ENCODE results near the gene AUTS2. TPM values are rescaled to one million over a fixed set of nuclear protein-coding genes. Genes with fewer than 3 reads are reported as not detected.

The AUTS2 gene
- total RNA-seq, 2 experiments from 2014 or later: 4.0 to 4.7 TPM

DNA sequence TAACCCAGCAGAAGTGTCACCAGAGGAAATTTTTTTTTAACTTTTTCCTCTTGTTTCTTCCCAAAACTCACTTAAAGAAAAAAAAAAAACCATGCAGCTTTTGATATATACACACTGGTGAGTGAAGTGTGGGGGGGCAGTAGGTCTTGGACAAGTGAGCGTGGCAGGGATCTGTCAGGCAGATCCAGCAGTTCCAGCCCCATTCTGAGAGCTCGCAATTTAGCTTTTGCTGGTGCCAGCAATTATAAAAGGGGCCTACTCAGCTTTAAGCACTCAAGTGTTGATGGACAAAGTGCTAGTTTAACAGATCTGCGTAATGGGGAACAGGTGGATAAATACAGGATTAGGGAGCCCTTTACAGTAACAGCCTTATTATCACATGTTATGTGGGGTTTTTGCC is 914.5 kb downstream of the AUTS2 start:
- Mint-ChIP-seq H3K27me3 (no peaks in the 10 kb centered on the region), H3K4me3 (no peak overlapping the region), H3K9me3 (peaks cover 2% of the 10 kb centered on the region), H3K36me3 (no peaks in the 10 kb centered on the region), H3K27ac (no peak overlapping the region), H3K4me1 (ENCODE audit: low read depth) (no peaks in the 10 kb centered on the region)
- DNase-seq: no peak
- ChIA-PET CTCF (no interaction called here), POLR2A (no interaction called here)
- intact Hi-C loops (cut with micrococcal nuclease): no loop called here

DNA sequence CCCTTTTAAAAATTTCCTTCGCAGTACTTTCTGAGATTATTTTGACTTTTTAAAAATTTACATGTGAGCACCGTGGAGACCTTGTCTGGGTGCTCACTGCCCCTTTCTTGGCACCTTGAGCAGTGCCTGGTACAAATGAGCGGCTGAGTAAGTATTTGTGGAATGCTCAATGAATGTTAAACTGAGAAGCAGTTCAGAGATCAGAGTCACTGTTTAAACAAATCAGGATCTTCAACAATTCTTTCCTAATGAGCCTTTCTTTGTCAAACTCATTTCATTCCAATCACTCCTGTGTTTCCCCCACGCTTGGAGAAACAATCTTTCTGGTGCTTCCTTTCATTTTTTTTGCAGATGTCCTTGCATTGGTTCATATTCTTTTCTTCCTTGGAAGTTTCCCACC is 922.3 kb downstream of the AUTS2 start:
- CTCF ChIA-PET: no interaction called here

DNA sequence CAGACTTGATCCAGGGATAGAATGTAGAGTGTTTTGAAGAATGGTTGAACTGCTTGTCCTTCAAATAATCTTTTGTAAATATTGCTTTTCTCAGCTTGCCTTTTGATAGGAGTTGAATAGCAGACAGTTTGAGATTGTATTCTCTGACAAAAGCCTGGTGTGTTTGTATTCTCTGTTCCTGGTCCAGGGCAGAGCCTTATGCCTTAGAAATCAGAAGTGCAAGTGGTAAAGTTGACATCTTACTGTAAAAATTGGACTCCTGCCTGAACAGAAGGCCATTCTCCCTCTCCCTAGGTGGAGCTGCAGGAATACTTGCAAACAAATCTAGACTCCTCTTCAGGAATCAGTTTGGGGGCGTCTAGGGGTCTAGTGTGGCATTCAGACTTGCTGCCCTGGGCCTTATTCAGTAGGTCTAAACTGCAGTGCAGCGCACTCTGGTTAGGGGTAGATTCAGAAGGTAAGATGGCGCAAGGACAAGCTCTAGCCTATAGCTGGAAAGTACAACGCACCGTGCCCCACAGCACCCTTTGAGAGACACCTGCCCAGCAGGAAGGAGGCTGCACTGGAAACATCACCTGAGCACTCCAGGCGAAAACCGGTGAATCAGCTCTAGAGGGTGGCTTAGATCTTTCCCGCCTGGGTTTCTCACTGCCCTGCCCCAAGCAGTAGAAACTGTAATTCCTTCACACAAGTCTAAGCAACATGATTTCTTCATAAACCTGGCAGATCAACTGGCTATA is 925.1 kb downstream of the AUTS2 start:
- no peaks in the 10 kb centered on the region for H3K36me3 Mint-ChIP-seq
- no peaks in the 10 kb centered on the region for H3K4me1 Mint-ChIP-seq (ENCODE audit: low read depth)
- ChIA-PET CTCF (no interaction called here), POLR2A (no interaction called here)
- DNase-seq: no peak
- H3K27ac Mint-ChIP-seq: no peak overlapping the region
- H3K4me3 Mint-ChIP-seq: no peak overlapping the region
- no peaks in the 10 kb centered on the region for H3K27me3 Mint-ChIP-seq
- peaks cover 3% of the 10 kb centered on the region for H3K9me3 Mint-ChIP-seq
- intact Hi-C loops (cut with micrococcal nuclease): no loop called here

More for the DNA sequence above, 922.3 kb downstream of the AUTS2 start:
- intact Hi-C loops (cut with micrococcal nuclease): no loop called here
- Mint-ChIP-seq H3K36me3 (no peaks in the 10 kb centered on the region), H3K9me3 (no peaks in the 10 kb centered on the region), H3K27me3 (no peaks in the 10 kb centered on the region), H3K27ac (no peak overlapping the region), H3K4me3 (no peak overlapping the region), H3K4me1 (ENCODE audit: low read depth) (no peaks in the 10 kb centered on the region)
- no peak for DNase-seq
- POLR2A ChIA-PET: no interaction called here

DNA sequence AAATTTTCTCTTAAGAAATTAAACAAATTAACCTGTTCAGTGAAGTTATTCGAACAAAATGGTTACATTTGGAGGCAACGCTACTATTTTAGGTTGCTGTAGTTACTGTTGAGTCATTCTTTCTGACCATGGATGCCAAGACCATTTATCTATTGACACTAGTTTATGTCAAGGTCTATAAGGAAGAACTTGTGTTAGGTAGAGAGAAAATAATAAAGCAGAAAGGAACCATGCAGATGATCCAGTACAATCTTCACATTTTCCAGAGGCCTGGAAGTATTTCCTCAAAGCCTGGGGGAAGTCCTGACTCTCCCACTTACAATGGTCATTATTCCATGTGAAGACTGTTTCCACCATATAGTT is 925.7 kb downstream of the AUTS2 start:
- intact Hi-C loops (cut with micrococcal nuclease): no loop called here
- Mint-ChIP-seq H3K4me3 (no peak overlapping the region), H3K27me3 (no peaks in the 10 kb centered on the region), H3K4me1 (ENCODE audit: low read depth) (no peaks in the 10 kb centered on the region), H3K9me3 (peaks cover 3% of the 10 kb centered on the region), H3K36me3 (no peaks in the 10 kb centered on the region), H3K27ac (no peak overlapping the region)
- POLR2A ChIA-PET: no interaction called here
- CTCF ChIA-PET: no interaction called here
- no peak for DNase-seq

DNA sequence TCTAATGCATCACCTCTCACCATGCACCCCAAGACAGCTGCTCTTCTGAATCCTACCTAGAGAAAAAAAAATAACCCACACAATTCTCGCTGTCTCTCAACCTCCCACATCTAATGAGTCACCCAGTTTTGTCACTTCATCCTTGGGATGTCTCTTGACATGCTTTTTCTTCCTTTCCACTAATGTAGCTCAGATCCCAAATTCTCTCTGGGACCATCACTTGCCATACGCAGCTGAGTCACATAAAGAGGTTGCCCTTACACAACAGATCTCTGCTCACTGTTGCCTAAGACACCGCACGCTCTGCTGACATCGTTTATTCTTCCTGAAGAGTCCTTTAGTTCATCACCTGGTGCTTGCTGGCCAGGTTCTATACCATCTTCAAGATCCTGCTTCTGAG is 927.7 kb downstream of the AUTS2 start:
- ChIA-PET POLR2A (interaction anchor here (0.5 kb wide), 1 partner anchor 1326 kb away, joined by 3 read pairs; no protein-coding TSS in a partner anchor), CTCF (interaction anchor here (0.7 kb wide), 1 partner anchor 142 kb away, joined by 4 read pairs; no protein-coding TSS in a partner anchor)
- Mint-ChIP-seq H3K9me3 (peaks cover 3% of the 10 kb centered on the region), H3K36me3 (no peaks in the 10 kb centered on the region), H3K27me3 (no peaks in the 10 kb centered on the region), H3K27ac (no peak overlapping the region), H3K4me1 (ENCODE audit: low read depth) (no peaks in the 10 kb centered on the region), H3K4me3 (no peak overlapping the region)
- DNase-seq: no peak
- intact Hi-C loops (cut with micrococcal nuclease): no loop called here

DNA sequence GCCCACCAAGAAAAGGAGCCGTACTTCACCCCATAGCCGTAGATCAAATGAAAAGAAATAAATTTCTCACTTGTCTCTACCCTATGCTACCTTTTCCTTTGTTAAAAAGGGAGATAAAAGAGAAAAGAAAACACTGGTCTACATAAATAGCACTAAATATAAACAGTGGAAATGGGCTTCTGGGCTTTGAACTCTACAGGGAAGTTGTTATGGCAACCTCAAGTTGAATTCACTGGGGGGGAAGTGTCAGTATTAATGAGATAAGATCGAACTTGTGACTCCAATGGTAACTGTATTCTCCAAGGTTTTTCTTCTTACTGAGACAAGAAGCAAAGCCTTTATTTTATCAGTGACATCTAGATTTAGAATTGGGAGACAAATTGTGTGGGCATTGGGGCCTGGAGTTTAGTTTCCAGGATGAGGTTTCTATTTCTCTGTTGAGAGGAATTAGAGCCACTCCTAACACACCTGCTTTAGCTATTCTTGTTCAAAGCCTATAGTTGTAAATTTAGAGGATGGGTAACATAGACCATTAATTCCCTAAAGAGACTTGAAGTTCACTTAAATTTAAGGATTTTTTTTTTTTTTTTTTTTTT is 929.3 kb downstream of the AUTS2 start:
- no peak overlapping the region for H3K4me3 Mint-ChIP-seq
- POLR2A ChIA-PET: no interaction called here
- intact Hi-C loops (cut with micrococcal nuclease): no loop called here

DNA sequence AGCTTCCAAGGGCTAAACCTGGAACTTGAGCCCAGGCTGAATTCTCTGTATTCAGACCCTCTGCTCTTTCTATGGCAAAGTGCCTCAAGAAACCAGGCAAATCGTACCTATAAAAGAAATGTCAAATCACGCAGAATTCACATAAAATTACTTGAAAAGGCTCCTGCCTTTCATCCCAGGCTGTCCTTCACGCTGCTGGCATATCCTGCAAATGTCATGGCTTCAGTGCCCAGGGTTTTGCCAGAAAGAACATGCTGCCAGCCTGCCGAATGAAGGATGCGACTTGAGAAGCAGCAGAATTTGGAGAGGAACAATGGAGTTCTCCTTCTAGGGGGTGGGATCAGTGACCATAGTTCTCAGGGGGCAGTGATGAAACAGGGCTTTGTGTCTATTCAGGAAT is 931.2 kb downstream of the AUTS2 start:
- H3K4me1 Mint-ChIP-seq (ENCODE audit: low read depth): no peaks in the 10 kb centered on the region
- intact Hi-C loops (cut with micrococcal nuclease): no loop called here
- no peaks in the 10 kb centered on the region for H3K27me3 Mint-ChIP-seq
- no peak for DNase-seq
- CTCF ChIA-PET: no interaction called here
- POLR2A ChIA-PET: no interaction called here
- H3K4me3 Mint-ChIP-seq: no peak overlapping the region
- H3K9me3 Mint-ChIP-seq: peaks cover 3% of the 10 kb centered on the region
- H3K36me3 Mint-ChIP-seq: no peaks in the 10 kb centered on the region
- H3K27ac Mint-ChIP-seq: no peak overlapping the region

More for the DNA sequence above, 929.3 kb downstream of the AUTS2 start:
- no peaks in the 10 kb centered on the region for H3K27me3 Mint-ChIP-seq
- H3K36me3 Mint-ChIP-seq: no peaks in the 10 kb centered on the region
- CTCF ChIA-PET: no interaction called here
- no peak for DNase-seq
- H3K9me3 Mint-ChIP-seq: peaks cover 3% of the 10 kb centered on the region
- no peaks in the 10 kb centered on the region for H3K4me1 Mint-ChIP-seq (ENCODE audit: low read depth)
- no peak overlapping the region for H3K27ac Mint-ChIP-seq

DNA sequence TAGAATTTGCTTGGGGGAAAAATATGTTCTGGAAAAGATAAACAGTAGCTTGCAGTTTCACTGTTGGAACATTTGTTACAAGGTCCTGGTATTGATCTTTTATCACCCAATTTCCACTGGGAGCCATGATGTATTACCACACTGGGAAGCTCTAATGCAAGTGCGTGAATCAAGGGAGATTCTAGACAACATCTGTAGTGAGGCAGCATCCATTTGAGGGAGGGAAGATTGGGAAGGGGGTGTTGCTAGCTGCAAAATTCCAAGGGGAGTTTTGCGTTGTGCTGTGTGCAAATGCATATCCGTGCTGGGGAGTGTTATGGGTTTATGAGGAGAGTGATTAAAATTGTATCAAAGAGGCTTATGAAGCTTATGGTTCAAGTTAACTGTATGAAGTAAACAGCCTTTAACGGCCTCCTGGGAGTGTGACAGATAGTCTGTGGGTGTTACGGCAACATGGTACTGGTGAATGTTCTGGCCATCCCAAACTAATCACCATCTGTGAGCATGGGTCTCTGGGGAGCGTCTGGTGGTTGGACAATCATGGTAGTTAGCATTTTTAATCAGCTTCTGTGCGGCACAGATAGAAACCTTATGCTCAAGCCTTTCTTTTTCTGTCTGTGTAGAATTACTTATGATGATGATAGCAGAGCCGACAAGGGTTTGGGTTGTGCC is 931.8 kb downstream of the AUTS2 start:
- no peak for DNase-seq
- intact Hi-C loops (cut with micrococcal nuclease): no loop called here
- ChIA-PET POLR2A (no interaction called here), CTCF (no interaction called here)
- H3K4me1 Mint-ChIP-seq (ENCODE audit: low read depth): no peaks in the 10 kb centered on the region
- H3K27ac Mint-ChIP-seq: no peak overlapping the region
- peaks cover 3% of the 10 kb centered on the region for H3K9me3 Mint-ChIP-seq
- no peaks in the 10 kb centered on the region for H3K27me3 Mint-ChIP-seq
- H3K4me3 Mint-ChIP-seq: no peak overlapping the region
- H3K36me3 Mint-ChIP-seq: no peaks in the 10 kb centered on the region

DNA sequence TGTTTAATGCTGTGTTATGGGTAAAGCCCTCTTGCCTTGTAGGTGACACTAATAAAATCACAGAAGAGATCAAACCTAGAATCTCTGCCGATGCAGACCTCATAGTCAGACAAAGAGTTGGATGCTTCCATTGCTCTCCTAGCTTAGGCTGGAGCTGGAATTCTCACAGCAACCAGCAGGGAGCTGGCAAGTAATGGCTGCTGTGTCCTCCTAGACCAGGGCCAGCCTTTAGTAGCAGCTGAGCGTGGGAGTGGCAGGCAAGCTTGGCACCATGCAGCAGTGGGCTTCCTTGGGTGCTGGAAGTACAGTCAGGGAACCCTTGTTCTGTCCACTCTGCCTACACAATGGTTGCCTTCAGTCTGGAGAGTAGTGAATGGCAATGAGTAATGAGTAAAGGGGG is 935.3 kb downstream of the AUTS2 start:
- intact Hi-C loops (cut with micrococcal nuclease): no loop called here
- no peak overlapping the region for H3K4me3 Mint-ChIP-seq
- H3K27ac Mint-ChIP-seq: no peak overlapping the region
- H3K9me3 Mint-ChIP-seq: peaks cover 3% of the 10 kb centered on the region
- POLR2A ChIA-PET: no interaction called here
- CTCF ChIA-PET: interaction anchor here (1.3 kb wide), 1 partner anchor 12 kb away, joined by 3 read pairs; no protein-coding TSS in a partner anchor
- H3K27me3 Mint-ChIP-seq: no peaks in the 10 kb centered on the region
- no peaks in the 10 kb centered on the region for H3K36me3 Mint-ChIP-seq
- DNase-seq: no peak
- H3K4me1 Mint-ChIP-seq (ENCODE audit: low read depth): no peaks in the 10 kb centered on the region

DNA sequence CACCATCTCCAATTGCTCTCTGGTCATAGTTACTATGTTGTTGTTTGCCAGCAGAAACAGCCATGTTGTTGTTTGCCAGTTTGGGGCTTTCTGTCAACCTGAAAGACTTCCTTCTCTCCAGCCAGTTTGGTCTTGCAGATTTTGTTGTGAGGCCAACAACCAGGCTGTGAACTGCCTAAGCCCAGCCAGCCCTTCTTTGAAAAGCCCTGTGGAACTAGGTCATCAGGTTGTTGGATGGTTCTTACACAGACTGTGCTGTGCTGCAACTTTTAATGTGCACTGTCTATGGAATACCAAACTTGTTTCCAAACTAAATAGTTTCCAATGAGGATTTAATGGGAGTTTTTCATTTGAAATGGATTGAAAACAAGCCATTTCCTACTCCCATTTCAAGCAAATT is 940.9 kb downstream of the AUTS2 start:
- intact Hi-C loops (cut with micrococcal nuclease): no loop called here
- POLR2A ChIA-PET: no interaction called here

DNA sequence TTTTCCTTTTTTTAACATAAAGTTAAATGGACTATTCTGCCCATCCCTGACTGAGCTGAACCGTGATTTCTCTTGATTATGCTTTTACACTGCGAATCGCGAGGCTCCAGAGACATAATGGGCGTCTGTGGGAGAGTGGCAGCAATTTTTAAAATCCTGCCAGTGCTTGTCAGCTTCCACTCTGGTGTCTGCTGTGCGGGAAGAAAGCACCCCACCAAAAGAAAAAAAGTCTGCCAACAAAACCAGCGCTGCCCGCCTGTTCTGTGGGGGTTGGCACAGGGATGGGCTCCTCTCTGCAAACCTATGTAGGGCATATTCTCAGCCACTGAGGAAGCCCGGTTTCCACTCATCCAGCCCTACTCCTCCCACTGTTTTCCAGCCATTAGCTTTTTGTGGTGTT is 941.3 kb downstream of the AUTS2 start:
- H3K4me1 Mint-ChIP-seq (ENCODE audit: low read depth): no peaks in the 10 kb centered on the region
- intact Hi-C loops (cut with micrococcal nuclease): no loop called here
- ChIA-PET POLR2A (no interaction called here), CTCF (no interaction called here)
- H3K4me3 Mint-ChIP-seq: no peak overlapping the region
- no peaks in the 10 kb centered on the region for H3K27me3 Mint-ChIP-seq
- DNase-seq: no peak
- no peaks in the 10 kb centered on the region for H3K36me3 Mint-ChIP-seq
- no peak overlapping the region for H3K27ac Mint-ChIP-seq
- peaks cover 3% of the 10 kb centered on the region for H3K9me3 Mint-ChIP-seq

More for the DNA sequence above, 940.9 kb downstream of the AUTS2 start:
- DNase-seq: no peak
- Mint-ChIP-seq H3K27me3 (no peaks in the 10 kb centered on the region), H3K4me1 (ENCODE audit: low read depth) (no peaks in the 10 kb centered on the region), H3K27ac (no peak overlapping the region), H3K9me3 (peaks cover 3% of the 10 kb centered on the region), H3K4me3 (no peak overlapping the region), H3K36me3 (no peaks in the 10 kb centered on the region)
- CTCF ChIA-PET: no interaction called here

DNA sequence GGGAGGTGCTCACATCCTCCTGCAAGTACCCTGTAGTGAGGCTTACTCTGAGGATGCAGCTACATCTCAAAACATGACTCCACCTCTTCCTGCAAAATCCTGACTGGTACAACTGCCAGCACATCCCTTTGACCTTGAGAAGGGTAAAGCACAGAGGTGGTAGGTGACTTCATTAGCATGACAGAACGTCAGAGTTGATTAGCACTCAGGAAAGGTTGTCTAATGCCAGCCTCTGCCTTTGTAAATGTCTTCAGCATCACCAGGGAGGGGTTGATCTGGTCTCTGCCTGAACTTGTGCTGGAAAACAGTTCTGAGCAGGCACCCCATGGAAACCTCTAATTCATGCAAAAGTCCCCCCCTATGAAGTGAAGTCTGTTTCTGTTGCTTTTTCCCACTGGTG is 942.4 kb downstream of the AUTS2 start:
- no peaks in the 10 kb centered on the region for H3K27me3 Mint-ChIP-seq
- ChIA-PET CTCF (no interaction called here), POLR2A (no interaction called here)
- H3K9me3 Mint-ChIP-seq: peaks cover 3% of the 10 kb centered on the region
- H3K27ac Mint-ChIP-seq: no peak overlapping the region
- no peak overlapping the region for H3K4me3 Mint-ChIP-seq
- DNase-seq: no peak
- intact Hi-C loops (cut with micrococcal nuclease): no loop called here
- no peaks in the 10 kb centered on the region for H3K36me3 Mint-ChIP-seq
- H3K4me1 Mint-ChIP-seq (ENCODE audit: low read depth): no peaks in the 10 kb centered on the region
